K562 (cell line): ENCODE results near the gene NPAS2. TPM values are rescaled to one million over a fixed set of nuclear protein-coding genes. Genes with fewer than 3 reads are reported as not detected.

ENCODE experiments used
- ATAC-seq: fragments of 200-7000 bp; cut with Tn5 transposase; 3 replicates; pipeline ENCODE4 v1.9.1; 2020; ENCODE audit warnings: moderate library complexity
- BruUV-seq: library from RNA; stranded (reverse); fragments of 400-500 nt; replicated peaks from 2 replicates; lab custom pipeline; 2021; lab: Mats Ljungman, UMichigan
- CTCF ChIA-PET: fragments of 300-600 bp; formaldehyde crosslinking; extraction: SDS; loops from one replicate; lab custom pipeline; 2021; ENCODE audit warnings: low intra/inter-chr PET ratio; lab: Yijun Ruan, JAX
- POLR2A ChIA-PET: fragments of 300-600, 350-650 bp; sonication (Branson Sonifier 250); formaldehyde crosslinking; extraction: SDS; loops from one replicate; lab custom pipeline; 2021; ENCODE audit warnings: antibody characterized with exemption, inconsistent platforms; lab: Yijun Ruan, JAX
- DNase-seq, 4 experiments: peaks; one replicate each; pipeline versions ENCODE4 v3.0.0 to v3.0.0-alpha.2; 2011 to 2018; ENCODE audit warnings: low spot score in 3 of 4, mixed read lengths in 3 of 4; ENCODE audit errors: extremely low read depth in 1 of 4
- FAIRE-seq: peaks from 2 replicates; lab custom pipeline; 2011; peaks lifted over from hg19 to GRCh38; lab: Jason Lieb, UNC
- H2AFZ ChIP-seq: 2 replicates; pipeline ENCODE4 v1.6.0; 2011; ENCODE audit warnings: low read depth, low read length, control low read depth, inconsistent platforms
- H3K27ac ChIP-seq: fragments of 200-600 bp; 3 replicates; pipeline ENCODE4 v1.8.0; 2011; ENCODE audit warnings: low read depth, mild to moderate bottlenecking, control low read depth, inconsistent platforms, low read length, moderate library complexity, mixed read lengths; ENCODE audit errors: extremely low read depth
- H3K27me3 ChIP-seq, 2 experiments: fragments of 300-600 bp in 1 of 2; 2 replicates in 1 of 2; 3 replicates in 1 of 2; pipeline versions ENCODE4 v1.6.0 to v1.8.0; 2011; ENCODE audit warnings: inconsistent platforms in 2 of 2, low read length in 2 of 2, mild to moderate bottlenecking in 1 of 2, mixed read lengths in 1 of 2, moderate library complexity in 1 of 2; ENCODE audit not compliant: control insufficient read depth in 2 of 2, insufficient read depth in 2 of 2
- H3K36me3 ChIP-seq: fragments of 300-600 bp; 3 replicates; pipeline ENCODE4 v1.8.0; 2011; ENCODE audit warnings: mild to moderate bottlenecking, low read length, inconsistent platforms; ENCODE audit not compliant: control insufficient read depth, insufficient read depth
- H3K4me1 ChIP-seq, 2 experiments: fragments of 200-600 bp in 1 of 2; replicated peaks in 1 of 2; 2 replicates in 1 of 2; 3 replicates in 1 of 2; pipeline versions ENCODE4 v1.5.1 to v1.8.0; 2011; ENCODE audit warnings: inconsistent platforms in 2 of 2, low read length in 2 of 2, mild to moderate bottlenecking in 1 of 2, mixed read lengths in 1 of 2, moderate library complexity in 1 of 2; ENCODE audit not compliant: control insufficient read depth in 2 of 2, insufficient read depth in 2 of 2
- H3K4me2 ChIP-seq: 2 replicates; pipeline ENCODE4 v1.6.1; 2011; ENCODE audit warnings: low read length, control low read depth, inconsistent platforms, mixed read lengths; ENCODE audit not compliant: insufficient read depth
- H3K4me3 ChIP-seq: fragments of 200-600 bp; sonication (generic), shearing (Covaris generic); 2 replicates; pipeline ENCODE4 v1.5.1; 2016; ENCODE audit warnings: control low read depth, inconsistent platforms
- H3K79me2 ChIP-seq: fragments of 200-600 bp; 3 replicates; pipeline ENCODE4 v1.8.0; 2011; ENCODE audit warnings: low read length, inconsistent platforms; ENCODE audit not compliant: control insufficient read depth, insufficient read depth
- H3K9ac ChIP-seq, 2 experiments: 2 replicates each; pipeline versions ENCODE4 v1.6.0 to v1.6.1; 2011; ENCODE audit warnings: low read depth in 2 of 2, low read length in 2 of 2, control low read depth in 1 of 2, inconsistent platforms in 1 of 2, mild to moderate bottlenecking in 1 of 2, mixed read lengths in 1 of 2; ENCODE audit not compliant: insufficient read depth in 1 of 2
- H3K9me1 ChIP-seq: one replicate; pipeline ENCODE4 v1.6.0; 2011; ENCODE audit warnings: inconsistent platforms, mild to moderate bottlenecking, low read length, moderate library complexity; ENCODE audit not compliant: control insufficient read depth, insufficient read depth
- H3K9me3 ChIP-seq: replicated peaks from 2 replicates; pipeline ENCODE4 v1.5.1; 2011; ENCODE audit warnings: low read depth, low read length, inconsistent platforms; ENCODE audit not compliant: control insufficient read depth, insufficient read depth
- H4K20me1 ChIP-seq: replicated peaks from 2 replicates; pipeline ENCODE4 v1.6.1; 2011; ENCODE audit warnings: low read length, inconsistent platforms, mixed read lengths; ENCODE audit not compliant: control insufficient read depth, insufficient read depth
- HDGF ChIP-seq: fragments of 450-650 bp; IDR thresholded peaks from 2 replicates; pipeline ENCODE4 v1.6.1; 2016
- KAT7 ChIP-seq: sonication (generic); formaldehyde crosslinking; IDR thresholded peaks from 2 replicates; pipeline ENCODE4 v1.8.0; 2022; ENCODE audit warnings: missing genetic modification reagents, mild to moderate bottlenecking, borderline replicate concordance
- MAFG ChIP-seq: fragments of 450-650 bp; conservative IDR thresholded peaks from 2 replicates; pipeline ENCODE4 v1.6.1; 2016; ENCODE audit warnings: missing genetic modification characterization, missing compliant biosample characterization
- POLR2H ChIP-seq: IDR thresholded peaks from 2 replicates; pipeline ENCODE4 v1.6.1; 2016; ENCODE audit warnings: missing genetic modification characterization, low read depth, mild to moderate bottlenecking, control low read depth, missing compliant biosample characterization, moderate library complexity
- RB1 ChIP-seq: fragments of 450-650 bp; IDR thresholded peaks from 2 replicates; pipeline ENCODE4 v1.6.1; 2017; ENCODE audit warnings: low read depth, mild to moderate bottlenecking
- TRIM24 ChIP-seq, 2 experiments: fragments of 450-650 bp; IDR thresholded peaks; 2 replicates each; pipeline ENCODE4 v1.6.1; 2016
- WGBS: fragments of 100-300 bp; shearing (Covaris generic); methylation state at CpG from one replicate; pipeline ENCODE4 v1.1.6; 2016; ENCODE audit warnings: low coverage, mixed read lengths; ENCODE audit not compliant: insufficient coverage; ENCODE audit errors: missing lambda C conversion rate; 5-methylcytosine and 5-hydroxymethylcytosine counted together
- in situ Hi-C: fragments of 300-500 bp; cut with MboI; formaldehyde crosslinking; loops from 4 replicates; pipeline ENCODE4 v1.15.0; 2018; ENCODE audit warnings: inconsistent platforms, mixed read lengths
- intact Hi-C: fragments of 100-400 bp; cut with micrococcal nuclease; formaldehyde crosslinking; loops from 2 replicates; pipeline ENCODE4 v1.14.2; 2022
- polyA plus RNA-seq, 8 experiments: library from polyadenylated mRNA; depleted of rRNA in 4 of 8; stranded (reverse) in 5 of 8; unstranded in 3 of 8; fragments of >200 nt; fragmentation: Nextera tagmentation in 2 of 8; fragmentation: Illumina TruSeq in 1 of 8; extraction: Ambion mirVana in 2 of 8; extraction: Trizol in 1 of 8; gene quantifications; 2 replicates each; pipeline versions ENCODE4 v1.2.1 to v1.2.3, GENCODE V29; 2011 to 2014; ENCODE audit warnings: inconsistent platforms in 1 of 8, missing spikeins in 1 of 8
- total RNA-seq, 7 experiments: library from RNA; depleted of rRNA in 6 of 7; stranded (reverse); fragments of >200 nt in 6 of 7; fragmentation: Illumina TruSeq in 2 of 7; extraction: Trizol in 2 of 7; gene quantifications; 2 replicates each; pipeline versions ENCODE4 v1.2.1 to v1.2.3, GENCODE V29; 2011 to 2021; ENCODE audit warnings: low replicate concordance in 1 of 7
- TF ChIP-seq, protein P1 (sequence below): sonication (generic); formaldehyde crosslinking; IDR thresholded peaks from 2 replicates; pipeline ENCODE4 v1.9.0; 2022; ENCODE audit warnings: mild to moderate bottlenecking, missing genetic modification reagents
- TF ChIP-seq, protein P2 (sequence below): fragments of 250-450 bp; sonication (Bioruptor Pico); IDR thresholded peaks from 2 replicates; pipeline ENCODE4 v1.8.0; 2022; ENCODE audit warnings: inconsistent platforms
- TF ChIP-seq, protein P3 (sequence below): fragments of 450-650 bp; formaldehyde crosslinking; IDR thresholded peaks from 2 replicates; pipeline ENCODE4 v1.4.0; 2020; ENCODE audit warnings: mild to moderate bottlenecking, moderate library complexity

NPAS2 gene
- total and polyA plus RNA-seq, 9 of the 15 experiments (the other 6 are each of a cell fraction or from before 2014, with no cell fraction given): 0.06 to 0.29 (median 0.07) TPM; not detected in 5

DNA sequence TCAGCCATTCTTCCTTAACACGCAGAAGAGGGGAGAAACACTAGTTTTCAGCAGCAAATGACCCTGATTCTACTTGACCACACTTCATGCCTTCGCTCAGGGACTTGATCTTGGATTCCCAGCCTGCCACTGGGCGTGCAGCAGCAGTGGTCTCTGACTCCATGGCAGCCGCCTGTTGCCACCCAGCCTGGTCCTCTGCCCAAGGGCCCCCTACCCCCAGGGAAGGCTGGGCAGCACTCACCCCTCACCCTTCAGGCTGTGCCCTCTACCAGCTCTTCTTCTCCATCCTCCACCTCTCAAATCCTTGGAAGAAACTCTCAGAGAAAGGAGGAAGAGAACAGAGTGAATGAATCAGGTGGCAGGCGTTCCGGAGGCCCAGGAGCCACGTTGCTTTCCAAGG, 150.1 kb downstream of the NPAS2 start:
- intact Hi-C loops: no loop called here
- no TSS peak for BruUV-seq
- H3K79me2 ChIP-seq: no peaks in the 10 kb centered on the region
- TF ChIP-seq, protein P1, sequence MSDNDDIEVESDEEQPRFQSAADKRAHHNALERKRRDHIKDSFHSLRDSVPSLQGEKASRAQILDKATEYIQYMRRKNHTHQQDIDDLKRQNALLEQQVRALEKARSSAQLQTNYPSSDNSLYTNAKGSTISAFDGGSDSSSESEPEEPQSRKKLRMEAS (CRISPR knock-in tag): no peak
- TF ChIP-seq KAT7: no peak
- TF ChIP-seq MAFG (tag): no peak
- TF ChIP-seq, protein P2, sequence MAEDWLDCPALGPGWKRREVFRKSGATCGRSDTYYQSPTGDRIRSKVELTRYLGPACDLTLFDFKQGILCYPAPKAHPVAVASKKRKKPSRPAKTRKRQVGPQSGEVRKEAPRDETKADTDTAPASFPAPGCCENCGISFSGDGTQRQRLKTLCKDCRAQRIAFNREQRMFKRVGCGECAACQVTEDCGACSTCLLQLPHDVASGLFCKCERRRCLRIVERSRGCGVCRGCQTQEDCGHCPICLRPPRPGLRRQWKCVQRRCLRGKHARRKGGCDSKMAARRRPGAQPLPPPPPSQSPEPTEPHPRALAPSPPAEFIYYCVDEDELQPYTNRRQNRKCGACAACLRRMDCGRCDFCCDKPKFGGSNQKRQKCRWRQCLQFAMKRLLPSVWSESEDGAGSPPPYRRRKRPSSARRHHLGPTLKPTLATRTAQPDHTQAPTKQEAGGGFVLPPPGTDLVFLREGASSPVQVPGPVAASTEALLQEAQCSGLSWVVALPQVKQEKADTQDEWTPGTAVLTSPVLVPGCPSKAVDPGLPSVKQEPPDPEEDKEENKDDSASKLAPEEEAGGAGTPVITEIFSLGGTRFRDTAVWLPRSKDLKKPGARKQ: no peak
- TF ChIP-seq, protein P3, sequence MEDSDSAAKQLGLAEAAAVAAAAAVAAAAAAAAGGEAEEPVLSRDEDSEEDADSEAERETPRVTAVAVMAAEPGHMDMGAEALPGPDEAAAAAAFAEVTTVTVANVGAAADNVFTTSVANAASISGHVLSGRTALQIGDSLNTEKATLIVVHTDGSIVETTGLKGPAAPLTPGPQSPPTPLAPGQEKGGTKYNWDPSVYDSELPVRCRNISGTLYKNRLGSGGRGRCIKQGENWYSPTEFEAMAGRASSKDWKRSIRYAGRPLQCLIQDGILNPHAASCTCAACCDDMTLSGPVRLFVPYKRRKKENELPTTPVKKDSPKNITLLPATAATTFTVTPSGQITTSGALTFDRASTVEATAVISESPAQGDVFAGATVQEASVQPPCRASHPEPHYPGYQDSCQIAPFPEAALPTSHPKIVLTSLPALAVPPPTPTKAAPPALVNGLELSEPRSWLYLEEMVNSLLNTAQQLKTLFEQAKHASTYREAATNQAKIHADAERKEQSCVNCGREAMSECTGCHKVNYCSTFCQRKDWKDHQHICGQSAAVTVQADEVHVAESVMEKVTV (CRISPR knock-in tag): no peak
- TF ChIP-seq TRIM24 (IDR thresholded peaks at IDR 0.05): no peak
- TF ChIP-seq HDGF: no peak
- no peak for TF ChIP-seq POLR2H (tag)
- TF ChIP-seq RB1: no peak
- TF ChIP-seq, all 486 proteins: peak for 0
- WGBS: 0% methylated on average over 7 of the region's 7 CpGs
- H2AFZ ChIP-seq: no peak overlapping the region
- peaks cover 58 to 81% of the 10 kb centered on the region in 2 experiments for H3K27me3 ChIP-seq
- DNase-seq (no peak), ATAC-seq (no peak), FAIRE-seq (no peak)
- CTCF ChIA-PET: interaction anchor here (0.6 kb wide), 1 partner anchor 10 kb away, joined by 3 read pairs; no protein-coding TSS in a partner anchor
- H3K4me3 ChIP-seq: no peak overlapping the region
- in situ Hi-C loops: no loop called here
- POLR2A ChIA-PET: interaction anchor here (0.8 kb wide), 1 partner anchor 32 kb away, joined by 3 read pairs; the partner anchor contains the start of gene RPL31
- peaks cover 5% of the 10 kb centered on the region for H3K9me1 ChIP-seq
- H4K20me1 ChIP-seq: 0 out of 2 replicates have a peak, but pooled peaks cover 4% of the 10 kb centered on the region
- H3K9ac ChIP-seq: no peak overlapping the region
- H3K27ac ChIP-seq: no peak overlapping the region
- peaks cover 0 to 3% of the 10 kb centered on the region in 2 experiments; a peak in 1 of 5 replicates for H3K4me1 ChIP-seq
- H3K36me3 ChIP-seq: no peaks in the 10 kb centered on the region
- H3K9me3 ChIP-seq: no peaks in the 10 kb centered on the region
- no peak overlapping the region for H3K4me2 ChIP-seq
